Effector CD4-positive, alpha-beta T cell (primary cell): Measurements from ENCODE around the gene AGPAT2.
A peak's percentile ranks its signal among the peaks of the same experiment; 100 is the strongest.

Source experiments
- DNase-seq: peaks from one replicate; pipeline ENCODE4 v3.0.0-alpha.2; 2020
- total RNA-seq: gene quantifications from one replicate; lab custom pipeline; 2026; lab: John Stamatoyannopoulos, UW

AGPAT2 gene
- total RNA-seq = 7.1 reads per million, percentile 26 among the genes with 10 or more reads in this experiment

DNA sequence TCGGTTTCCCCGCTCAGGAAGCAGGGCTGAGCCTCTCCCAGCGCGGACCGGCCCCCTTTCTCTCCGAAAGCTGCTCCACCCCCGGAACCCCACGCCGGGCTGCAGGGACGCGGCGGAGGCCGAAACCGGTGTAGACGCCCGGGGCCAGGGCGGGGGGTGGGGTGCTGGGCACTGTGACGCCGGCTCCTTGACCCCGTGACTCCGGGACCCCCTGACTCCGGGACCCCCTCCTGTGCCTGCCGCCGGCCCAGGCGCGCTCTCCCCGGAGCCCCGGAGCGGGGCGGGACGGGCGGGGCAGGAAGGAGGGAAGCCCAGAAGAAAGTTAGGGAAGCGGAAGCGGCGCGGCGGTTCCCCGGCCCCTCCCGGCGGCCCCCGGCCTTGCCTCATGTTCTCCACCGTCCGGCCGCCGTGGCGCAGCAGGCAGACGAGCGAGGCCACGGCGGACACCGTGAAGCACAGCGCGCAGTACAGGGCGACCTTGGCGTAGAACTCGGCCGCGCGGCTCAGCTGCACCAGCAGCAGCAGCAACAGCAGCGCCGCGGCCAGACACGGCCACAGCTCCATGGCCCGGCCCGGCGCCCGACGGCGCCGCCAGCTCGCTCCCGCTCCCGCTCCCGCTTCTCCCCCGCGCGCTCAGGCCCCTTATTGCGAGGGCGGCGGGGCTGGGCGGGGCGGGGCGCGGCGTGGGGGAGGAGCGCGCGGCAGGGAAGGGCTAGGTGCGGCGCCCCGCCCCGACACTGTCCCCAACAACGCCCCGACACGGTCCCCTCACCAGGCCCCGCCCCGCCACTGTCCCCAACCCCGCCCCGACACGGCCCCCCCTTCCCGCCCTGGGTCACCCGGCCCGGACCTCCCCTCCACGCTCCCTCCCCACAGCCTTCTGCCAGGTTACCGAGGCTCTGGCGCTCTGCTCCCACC lies at the start of gene AGPAT2:
Gene AGPAT2, minus strand, starts transcription at position 664 of the 918 bp plus-strand sequence. Its CDS starts 100 bp downstream, at position 564.
- DNase-seq = peak; percentile 30

DNA sequence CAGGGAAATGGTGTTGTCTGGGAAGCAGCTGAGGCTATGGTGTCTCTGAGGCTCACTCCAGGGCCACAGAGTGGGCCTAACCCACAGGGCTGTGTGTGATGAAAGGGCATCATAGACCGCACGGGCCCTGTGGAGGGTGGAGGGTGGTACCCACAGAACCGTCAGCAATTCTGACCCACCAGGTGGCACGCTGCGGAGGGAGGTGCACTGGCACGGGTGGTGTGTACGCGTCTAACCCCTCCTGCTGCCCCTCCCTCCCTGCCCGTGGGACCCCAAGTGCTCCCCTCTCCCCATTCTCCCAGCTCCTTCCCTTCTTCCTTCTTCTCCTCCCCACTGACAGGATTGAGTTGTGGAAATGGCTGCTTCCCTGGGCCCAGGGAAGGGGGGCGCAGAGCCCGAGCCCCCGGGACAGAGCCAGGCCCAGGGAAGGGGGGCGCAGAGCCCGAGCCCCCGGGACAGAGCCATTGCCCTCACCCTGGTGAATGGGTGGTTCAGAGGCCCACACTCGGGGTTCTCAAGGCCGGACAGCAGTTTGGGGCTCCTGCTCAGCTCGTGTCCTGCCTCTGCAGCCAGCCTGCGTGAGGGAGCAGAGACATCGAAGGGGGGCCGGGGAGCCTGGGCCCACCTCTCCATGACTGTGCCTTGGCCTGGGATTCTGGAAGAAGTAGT lies 48.7 kb upstream of the AGPAT2 start:
- no peak for DNase-seq

DNA sequence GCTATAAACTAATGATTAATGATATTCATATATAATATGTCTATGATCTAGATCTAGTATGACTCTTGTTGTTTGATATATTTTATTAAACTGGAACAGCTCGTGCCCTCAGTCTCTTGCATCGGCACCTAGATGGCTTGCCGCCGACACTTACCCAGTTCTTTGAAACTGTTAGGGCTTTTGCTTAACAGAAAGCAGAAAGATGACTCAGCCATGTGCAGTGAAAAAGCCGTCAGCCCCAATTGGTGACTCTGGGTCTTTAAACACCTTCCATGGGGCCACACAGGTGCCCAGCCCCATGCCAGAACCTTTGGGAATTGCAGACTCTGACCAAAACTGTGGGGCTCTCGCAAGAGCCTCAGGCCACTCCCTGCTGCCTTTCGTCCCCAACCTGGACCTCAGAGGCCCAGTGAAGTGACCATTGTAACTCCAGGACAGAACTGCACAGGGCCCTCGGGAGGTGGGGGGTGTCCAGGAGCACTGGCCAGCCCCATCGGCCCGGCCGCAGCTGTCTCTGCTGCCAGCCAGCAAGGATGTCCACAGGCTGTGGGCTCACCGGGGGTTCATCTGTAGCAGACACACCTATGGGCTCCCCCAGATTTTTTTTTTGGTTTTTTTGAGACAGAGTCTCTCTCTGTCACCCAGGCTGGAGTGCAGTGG lies 47.7 kb upstream of the AGPAT2 start:
- no peak for DNase-seq

DNA sequence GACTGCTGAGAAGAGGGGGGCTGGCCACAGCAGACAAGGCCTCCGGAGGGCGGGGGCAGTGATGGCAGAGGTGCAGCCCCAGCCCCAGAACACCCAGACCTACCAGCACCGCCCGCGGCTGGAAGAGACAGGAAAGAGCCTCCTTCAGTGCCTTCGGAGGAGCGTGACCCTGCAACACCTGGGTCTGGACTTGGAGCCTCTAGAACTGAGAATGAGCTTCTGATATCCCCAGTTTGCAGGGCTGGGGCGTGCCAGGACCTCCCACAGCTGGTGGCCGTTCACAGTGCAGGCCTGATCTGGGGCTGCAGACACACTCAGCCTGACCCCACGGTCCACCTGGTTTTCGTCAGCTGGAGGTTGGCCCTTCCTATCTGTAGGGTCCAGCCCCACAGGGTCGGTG lies 46.4 kb upstream of the AGPAT2 start:
- DNase-seq = no peak

DNA sequence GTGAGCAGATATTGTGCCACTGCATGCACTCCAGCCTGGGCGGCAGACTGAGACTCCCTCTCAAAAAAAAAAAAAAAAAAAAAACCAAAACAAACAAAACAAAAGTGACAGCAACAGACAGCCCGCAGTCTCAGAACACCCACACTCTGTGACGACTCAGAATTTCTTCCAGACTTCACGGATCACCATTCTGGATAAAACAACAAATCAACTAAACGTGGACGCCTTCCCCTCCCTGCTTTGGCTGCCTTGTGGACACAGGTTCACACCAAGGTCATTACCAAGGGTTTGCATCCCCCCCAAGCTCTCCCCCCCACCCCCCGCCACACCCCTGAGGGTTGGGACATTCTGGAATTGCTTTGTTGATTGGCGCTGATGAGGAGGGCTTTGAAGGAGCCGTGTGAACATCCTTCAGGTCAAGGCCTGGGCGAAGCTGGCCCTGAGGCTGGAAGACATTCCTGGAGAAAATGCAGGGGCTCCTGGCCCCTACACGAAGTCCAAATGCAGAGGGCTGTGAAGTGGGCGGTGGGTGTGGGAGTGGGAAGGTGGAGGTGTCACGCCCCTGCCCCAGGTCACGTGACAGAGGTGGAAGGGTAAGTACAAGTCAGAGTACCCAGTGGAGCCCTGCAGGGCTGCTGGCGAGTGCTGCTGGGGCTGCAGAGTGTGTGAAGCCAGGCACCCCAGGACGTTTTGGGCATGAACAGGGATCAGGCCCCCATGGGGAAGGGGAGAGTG lies 45.4 kb upstream of the AGPAT2 start:
- no peak for DNase-seq

DNA sequence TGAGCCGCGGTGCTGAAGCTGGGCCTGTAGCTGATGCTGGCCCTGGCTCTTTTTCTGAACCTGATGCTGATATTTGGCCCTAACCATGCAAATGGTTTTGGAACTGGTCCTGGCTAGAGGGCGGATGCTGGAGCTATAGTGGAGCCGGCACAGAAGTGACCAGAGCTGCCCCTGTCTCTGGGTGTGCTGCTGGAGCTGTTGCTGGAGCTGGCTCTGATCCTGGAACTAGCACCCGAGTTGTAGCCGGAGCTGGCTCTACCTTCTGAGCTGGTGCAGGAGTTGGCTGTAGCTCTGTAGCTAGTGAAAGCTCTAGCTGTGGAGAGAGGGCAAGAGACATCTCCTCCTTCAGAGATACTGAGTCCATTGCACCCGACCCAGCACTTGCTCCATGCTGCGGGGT lies 42.7 kb upstream of the AGPAT2 start:
- no peak for DNase-seq

DNA sequence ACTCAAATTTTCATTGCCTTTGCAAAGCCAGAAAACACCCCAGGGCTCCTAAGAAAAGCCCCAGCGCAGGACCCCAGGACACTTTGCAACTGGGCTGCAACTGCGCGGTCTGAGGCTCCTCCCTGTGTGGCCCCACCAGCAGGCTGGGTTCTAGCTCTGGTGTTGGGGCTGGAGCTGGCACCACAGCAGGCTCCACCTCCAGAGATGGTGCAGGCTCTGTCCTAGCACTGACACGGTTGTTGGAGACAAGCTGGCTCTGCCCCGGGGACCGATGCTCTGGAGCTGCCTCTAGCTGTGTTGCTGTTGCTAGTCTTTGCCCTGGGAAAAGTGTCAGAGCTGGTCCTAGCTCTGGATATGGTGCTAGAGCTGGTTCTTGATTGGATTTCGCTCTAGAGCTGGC lies 41.9 kb upstream of the AGPAT2 start:
- no peak for DNase-seq

DNA sequence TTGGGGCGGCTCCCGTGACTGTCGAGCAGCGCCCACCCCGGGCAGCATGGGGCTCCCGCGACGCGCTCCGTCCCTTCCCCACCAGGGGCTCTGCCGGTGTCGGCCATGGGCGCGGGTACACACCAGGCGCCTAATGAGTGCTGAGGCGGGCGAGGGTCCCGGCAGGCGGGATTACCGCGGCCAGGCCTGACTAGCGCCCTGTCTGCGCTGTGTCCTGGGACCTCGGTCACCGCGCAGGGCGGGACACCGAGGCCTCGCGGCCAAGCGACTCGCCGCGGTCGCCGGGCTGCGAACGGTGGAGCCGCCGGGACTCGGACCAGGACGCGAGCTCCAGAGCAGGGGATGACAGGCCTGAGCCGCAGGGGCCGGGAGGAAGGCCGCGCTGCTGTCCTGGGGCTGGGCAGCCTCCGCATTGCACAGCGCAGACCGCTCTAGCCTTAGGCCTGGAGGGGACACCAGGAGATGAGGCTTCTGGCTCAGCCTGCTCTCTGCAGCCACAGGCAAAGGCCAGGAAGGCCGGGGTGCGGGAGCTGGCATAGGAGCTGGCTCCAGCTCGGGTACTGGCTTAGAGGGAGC lies 41.4 kb upstream of the AGPAT2 start:
- DNase-seq = no peak

DNA sequence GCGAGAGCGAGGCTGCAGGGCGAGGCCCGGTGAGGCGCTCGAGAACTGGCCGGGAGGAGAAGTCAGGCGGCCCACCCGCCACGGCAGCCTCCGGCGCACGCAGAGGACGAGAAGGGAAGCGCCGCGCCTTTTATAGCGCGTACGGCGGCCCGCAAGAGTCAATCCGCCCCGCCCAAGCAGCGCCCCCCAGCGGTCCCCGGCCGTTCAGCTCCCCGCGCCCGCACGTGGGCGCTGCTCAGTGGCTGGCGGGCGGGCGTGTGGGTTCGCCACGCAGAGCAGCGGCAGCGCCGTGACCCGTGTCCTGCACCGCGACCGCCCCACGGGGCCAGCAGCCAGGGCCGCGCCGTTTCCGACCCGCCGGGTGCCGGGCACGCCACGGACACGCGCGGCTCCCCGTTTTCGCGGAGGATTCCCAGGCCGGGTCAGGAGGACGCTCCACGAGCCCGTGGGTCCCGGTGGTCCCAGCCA lies 40.9 kb upstream of the AGPAT2 start:
- peak; percentile 86 for DNase-seq

DNA sequence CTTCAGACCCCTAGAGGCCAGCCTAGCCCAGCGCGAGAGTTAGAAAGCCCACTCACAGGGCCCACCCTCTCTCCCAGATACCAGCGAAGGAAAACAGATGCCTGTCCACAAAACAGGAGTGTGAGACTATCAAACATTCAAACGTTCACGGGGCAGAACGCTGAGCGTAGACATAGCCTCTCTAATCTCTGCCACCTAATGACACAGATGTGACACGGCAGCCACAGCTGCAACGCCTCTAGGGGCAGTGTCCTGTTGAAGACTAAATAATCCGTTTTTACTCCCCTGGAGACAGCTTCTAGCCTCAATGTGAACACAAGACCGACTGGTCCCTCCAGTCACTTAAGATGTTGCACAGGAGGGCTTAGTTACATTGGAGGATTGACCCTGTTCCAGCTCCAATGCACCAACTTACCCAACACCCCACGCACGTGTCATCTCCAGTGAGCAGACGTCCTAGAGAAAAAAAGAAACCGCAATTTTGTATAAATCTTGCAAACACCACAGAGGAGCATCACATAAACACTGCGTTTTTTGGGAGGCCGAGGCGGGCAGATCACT lies 39.5 kb upstream of the AGPAT2 start:
- peak; percentile 36 for DNase-seq

DNA sequence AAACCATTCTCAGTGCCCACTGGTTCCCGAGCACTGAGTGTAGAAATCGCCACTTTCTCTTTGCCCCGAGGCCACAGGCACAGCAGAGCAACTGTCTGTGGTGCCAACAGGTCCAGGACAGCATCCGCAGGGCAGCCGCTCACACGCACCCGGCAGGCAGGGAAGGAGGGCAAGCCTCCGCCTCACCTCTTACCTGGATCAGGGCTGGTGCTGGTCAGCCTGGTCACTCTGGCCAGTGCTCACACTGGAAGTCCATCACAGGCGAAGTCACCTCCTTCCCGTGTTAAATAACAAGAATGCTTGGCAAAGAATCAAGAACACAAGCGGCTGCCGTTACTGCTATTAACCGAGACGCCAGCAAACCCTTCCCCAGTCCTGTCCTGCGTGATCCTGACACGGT lies 38.9 kb upstream of the AGPAT2 start:
- no peak for DNase-seq

DNA sequence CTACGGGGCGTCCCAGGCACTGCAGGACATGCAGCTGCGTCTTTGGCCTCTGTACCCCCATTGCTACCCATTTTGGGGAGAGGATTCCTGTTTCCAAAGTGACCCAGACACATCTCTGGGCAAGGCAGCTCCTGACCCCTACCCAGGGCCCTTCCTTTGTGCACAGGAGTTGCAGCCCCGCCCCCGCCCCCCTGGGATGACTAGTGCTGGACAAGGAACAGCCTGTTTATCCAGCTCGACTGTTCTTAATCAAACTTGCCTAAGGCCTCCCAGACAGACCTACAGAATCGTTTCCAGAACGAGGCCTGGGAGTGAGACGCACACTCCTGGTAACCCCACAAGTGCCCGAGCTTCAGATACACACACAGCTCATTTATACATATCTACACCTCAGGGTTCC lies 38.4 kb upstream of the AGPAT2 start:
- DNase-seq = no peak

DNA sequence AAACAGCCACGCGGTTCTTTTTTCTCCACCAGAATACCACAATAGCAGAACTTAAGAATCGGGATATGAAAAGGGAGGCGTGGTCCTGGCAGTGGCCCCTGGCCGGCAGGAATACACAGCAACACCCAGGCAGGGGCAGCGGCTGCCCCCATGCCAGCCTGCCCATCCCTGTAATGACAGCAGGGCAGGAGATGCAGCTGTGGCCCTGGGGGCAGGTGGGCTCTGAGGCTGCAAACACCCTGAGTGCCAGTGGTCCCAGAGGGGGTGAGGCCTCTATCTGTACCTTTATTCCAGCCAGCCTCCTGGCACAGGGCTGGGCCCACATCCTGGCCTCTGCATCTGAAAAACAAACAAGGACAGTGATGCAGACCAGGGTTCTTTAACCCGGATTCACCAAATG lies 37.5 kb upstream of the AGPAT2 start:
- no peak for DNase-seq

DNA sequence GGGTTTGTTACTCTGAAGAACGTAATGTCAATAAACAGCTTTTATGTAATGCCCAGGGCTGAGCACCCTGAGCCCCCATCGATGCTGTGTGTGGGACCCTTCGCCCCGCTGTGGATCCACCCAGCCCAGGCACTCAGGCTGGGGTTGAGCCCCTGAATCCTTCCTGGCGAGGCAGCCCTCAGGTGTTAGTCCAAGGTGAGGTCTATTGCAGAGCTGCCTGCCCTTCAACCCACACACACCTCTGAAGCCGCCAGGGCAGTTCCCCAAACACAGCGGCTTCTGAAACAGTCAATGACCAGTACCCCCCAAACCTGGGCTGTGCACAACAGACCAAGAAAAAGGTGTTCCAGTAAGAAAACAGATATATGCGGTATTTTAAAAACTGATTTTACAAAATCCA lies 36.7 kb upstream of the AGPAT2 start:
- no peak for DNase-seq

DNA sequence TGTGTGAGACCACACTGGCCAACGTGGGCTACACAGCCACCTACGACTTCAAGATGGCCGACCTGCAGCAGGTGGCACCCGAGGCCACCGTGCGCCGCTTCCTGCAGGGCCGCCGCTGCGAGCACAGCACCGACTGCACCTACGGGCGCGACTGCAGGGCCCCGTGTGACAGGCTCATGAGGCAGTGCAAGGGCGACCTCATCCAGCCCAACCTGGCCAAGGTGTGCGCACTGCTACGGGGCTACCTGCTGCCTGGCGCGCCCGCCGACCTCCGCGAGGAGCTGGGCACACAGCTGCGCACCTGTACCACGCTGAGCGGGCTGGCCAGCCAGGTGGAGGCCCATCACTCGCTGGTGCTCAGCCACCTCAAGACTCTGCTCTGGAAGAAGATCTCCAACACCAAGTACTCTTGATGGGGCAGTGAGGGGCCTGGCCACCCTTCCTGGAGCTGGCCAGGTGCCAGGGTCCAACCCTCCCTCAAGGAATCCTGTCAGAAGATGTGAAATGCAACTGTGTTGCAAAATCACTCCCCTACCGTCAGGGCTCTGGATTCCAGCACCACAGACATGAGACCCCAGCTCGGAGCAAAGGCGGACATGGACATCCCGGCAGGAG lies 36.2 kb upstream of the AGPAT2 start:
- DNase-seq = no peak

DNA sequence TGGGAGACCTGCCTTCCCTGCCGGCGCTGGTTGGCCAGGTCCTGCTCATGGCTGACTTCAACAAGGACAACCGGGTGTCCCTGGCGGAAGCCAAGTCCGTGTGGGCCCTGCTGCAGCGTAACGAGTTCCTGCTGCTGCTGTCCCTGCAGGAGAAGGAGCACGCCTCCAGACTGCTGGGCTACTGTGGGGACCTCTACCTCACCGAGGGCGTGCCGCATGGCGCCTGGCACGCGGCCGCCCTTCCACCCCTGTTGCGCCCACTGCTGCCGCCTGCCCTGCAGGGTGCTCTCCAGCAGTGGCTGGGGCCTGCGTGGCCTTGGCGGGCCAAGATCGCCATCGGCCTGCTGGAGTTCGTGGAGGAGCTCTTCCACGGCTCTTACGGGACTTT lies 35.7 kb upstream of the AGPAT2 start:
- DNase-seq = no peak

DNA sequence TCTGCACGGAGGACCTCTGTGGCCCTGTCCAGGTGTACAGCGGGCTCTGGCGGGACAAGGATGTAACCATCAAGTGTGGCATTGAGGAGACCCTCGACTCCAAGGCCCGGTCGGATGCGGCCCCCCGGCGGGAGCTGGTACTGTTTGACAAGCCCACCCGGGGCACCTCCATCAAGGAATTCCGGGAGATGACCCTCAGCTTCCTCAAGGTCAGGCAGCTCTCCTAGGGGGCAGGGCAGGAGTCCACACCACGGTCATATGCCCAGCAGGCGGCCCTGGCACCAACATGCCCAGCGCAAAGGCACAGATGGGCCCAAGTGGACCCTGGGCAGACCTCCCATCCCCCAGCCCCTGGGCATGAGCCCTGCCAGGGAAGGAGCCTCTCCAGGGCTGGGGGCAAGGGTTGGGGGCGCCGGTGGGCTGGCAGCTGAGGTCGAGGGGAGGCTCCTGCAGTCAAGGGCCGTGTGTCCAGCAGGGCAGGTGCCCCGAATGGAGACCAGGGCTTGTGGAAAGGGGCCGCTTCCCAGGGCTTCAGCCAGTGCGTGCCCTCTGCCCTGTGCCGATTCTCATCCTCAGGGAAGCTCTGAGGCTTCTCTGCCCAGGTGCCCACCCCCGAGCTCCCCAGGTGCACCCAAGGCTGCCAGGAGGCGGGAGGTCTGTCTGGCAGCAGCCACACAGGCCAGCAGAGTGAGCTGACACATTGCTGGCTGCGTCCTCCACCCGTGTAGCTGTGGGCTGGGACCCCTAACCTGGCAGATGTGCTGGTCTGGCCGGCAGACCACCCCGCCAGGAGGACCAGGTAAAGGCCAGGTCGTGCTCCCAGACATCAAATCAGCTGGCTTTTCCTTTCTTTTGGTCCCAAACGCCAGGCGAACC lies 35.1 kb upstream of the AGPAT2 start:
- no peak for DNase-seq

DNA sequence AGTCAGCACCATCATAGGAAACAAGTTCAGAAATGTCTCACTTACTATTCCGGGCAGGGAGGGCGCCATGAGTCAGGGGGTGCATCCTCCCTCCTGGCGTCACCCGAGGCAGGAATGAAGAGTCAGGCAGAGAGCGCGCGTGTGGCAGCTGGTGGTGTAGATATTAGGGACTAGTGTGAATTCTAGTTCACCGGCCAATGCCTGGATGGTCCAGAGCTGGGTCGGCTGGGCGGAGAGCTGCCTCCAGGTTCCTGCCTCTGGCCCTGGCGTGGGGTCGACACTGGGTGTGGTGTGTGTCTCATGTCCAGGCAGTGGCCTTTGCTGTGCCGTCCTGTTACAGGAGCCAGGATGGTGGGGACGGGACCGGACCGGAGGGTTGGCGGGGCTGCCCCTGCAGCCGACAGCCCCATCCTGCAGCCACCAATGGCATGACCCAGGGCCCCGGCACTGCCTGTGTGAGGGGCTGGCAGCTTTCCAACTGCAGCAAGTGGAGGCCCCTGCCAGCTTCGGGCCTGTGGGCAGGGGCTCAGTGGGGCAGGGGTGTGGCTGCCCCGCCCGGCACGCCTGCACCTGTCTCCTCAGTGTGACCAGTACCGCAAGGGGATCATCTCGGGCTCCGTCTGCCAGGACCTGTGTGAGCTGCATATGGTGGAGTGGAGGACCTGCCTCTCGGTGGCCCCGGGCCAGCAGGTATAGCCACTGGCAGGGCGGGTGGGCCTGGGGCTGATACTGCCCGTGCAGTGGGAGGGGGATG lies 34.3 kb upstream of the AGPAT2 start:
- no peak for DNase-seq

DNA sequence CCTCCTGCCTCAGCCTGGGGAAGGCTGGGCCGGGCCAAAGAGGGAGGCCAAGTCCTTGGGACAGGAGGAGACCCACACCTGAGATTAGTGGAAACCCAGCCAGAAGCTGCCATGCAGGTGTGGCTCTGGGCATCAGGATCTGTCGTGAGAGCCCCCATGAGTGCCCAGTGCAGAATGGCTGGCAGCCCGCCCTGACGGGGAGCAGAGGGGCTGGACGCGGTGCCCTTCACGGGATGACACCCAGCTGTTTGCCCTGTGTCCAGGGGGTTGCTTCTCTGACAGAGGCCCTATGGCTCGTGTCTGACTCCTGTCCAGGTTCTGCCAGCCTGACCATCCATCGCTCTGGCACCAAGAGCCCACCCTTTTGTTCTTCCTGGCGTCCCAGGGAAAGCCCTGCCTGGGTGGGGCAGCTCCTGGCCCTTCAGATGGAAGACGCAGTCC lies 33.7 kb upstream of the AGPAT2 start:
- DNase-seq = no peak
